NCI-H187 (cell line): Measurements from ENCODE around the gene TCP11.

Source experiments
- DNase-seq, 2 experiments: peaks; one replicate each; lab custom pipeline; 2025; lab: John Stamatoyannopoulos, UW

TCP11 gene

DNA sequence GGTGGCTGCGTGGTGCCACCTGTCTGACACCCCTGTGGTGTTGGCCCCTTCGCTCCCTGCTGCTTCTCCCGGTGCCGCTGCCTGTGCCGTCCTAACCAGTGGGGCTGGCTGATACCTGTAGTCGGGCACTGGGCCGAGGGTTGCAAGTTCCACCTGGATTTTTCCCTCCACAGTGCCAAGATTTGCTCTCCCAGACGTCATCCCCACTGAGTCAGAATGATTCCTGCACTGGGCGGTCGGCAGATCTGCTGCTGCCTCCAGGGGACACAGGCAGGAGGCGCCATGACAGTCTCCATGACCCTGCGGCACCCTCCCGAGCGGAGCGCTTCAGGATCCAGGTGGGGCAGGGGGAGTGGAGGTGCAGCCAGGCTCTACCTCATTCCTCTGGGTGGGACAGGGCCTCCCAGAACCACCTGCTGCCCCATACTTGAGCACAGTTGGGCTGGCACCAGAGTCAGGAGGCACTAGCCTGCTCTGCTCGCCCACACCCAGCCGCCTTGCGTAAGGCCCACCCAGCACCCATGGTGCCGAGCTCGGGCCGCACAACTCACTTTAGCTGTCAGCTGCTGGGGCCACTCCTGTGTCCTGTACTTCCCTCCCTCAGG lies 60.2 kb downstream of the TCP11 start:
- DNase-seq, result no peak

DNA sequence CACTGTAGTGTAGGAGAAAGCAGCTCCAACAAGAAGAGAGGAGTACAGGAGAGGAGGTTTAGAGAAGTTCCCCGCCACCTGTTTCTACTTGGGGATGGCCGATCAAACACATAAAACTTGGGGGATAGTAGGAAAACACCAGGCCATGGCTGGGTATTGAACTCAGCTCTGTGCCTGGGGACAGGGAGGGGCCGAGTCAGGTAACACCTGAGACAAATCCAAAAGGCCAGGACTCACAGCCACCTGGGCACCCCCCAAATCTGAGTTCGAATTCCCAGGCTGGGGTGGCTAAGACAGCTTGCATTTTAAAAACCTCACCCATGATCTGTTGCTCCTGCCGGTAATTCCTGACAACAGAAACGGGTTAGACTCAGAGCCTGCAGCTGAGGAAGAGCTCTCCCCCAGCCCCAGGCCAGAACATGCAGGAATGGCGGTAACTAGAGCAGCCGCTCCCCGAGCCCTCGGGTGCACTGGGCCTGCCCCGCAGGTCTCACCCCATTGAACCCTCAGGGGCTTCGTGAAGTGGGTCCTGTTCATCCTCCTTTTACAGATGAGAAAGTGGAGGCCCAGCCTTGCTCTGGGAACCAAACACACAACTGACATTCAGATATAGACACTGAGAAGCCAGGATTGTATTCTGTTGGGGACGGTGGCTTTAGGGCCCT lies 61.0 kb downstream of the TCP11 start:
- DNase-seq, result no peak

DNA sequence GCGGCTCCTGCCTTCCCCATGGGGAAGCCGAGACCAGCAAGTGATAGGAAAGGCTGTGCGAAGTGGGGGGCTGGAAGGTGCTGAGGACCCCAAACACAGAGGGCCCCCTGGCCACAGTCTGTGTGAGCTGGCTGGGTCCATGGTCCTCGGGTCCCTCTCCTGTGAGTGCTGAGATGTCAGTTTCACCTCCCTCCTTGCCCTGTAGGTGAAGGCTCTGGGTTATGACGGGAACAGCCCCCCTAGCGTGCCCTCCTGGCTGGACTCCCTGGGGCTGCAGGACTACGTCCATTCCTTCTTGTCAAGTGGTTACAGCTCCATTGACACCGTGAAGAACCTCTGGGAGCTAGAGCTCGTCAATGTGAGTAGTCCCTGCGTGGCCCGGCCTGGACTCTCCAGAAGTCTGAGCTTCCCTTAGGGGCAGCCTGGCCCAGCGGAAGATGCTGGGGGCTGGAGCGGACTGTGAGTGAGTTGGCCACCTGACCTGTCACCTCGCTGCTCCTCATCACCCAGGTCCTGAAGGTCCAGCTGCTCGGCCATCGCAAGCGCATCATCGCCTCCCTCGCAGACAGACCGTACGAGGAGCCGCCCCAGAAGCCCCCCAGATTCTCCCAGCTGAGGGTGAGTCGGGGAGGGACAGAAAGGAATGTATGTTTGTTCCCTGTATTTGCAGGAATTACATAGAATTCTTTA lies 61.7 kb downstream of the TCP11 start:
- no peak for DNase-seq

DNA sequence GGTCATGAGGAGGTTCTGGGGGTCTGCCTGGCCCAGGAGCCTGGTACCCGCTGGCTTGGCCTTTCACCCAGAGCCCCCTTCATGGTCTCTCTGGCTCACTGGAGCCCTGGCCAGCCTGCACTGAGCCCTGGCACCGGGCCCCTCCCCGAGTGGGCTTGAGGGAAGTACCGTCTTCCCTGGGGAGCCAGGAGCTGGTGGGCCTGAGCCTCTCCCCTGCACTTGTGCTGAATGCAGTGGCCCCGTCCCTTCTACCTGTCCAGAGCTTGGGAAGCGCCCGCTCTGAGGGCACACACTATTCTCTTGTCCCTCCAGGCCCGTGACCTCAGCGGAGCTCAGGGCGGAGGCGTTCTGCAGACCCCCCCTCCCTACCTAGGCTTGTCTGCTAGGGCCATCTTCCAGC lies 62.2 kb downstream of the TCP11 start:
- no peak for DNase-seq

DNA sequence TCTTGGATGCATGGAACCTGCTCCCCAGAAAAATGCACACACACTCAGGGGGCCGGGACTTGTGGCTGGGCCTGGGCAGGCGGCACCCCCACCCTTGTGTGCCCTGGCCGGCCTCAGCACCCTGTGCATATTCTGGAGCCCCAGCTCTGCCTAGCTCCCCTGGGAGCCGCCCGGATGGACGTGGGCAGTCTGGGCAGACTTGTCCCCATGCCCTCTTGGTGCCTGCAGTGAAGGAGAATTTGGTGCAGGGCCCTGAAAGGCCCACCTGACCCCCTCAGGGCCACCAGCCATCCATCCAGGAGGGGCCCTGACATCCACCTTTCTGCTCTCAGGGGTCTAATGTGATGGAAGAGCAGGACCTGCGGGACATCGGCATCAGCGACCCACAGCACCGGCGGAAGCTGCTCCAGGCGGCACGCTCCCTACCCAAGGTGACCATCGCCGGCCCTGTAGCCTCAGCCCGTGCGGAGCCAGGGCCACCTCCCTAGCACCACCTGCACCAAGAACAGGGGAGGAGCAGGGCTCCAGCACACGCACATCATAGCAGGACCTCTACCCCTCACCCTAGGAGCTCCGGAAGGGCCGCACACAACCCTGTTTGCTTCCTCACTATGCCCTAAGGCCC lies 62.8 kb downstream of the TCP11 start:
- no peak for DNase-seq

DNA sequence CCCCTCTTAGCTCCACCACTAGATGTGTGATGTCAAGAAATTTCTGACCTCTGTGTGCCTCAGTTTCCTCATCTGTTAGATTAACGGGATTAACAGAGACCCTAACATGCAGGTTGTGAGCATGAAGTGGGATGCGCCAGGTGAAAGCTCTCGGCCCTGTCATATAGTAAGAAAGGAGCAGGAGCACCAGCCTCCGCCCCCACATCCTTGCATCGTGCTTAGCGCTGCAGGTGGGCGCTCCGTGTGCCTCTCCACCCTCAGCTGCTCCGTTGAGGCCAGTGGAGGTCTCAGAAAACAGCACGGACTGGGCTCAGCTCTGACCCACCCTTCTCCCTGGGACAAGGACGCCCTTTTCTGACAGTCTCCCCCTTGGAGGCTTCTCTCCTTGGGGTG lies 63.4 kb downstream of the TCP11 start:
- DNase-seq, result no peak

DNA sequence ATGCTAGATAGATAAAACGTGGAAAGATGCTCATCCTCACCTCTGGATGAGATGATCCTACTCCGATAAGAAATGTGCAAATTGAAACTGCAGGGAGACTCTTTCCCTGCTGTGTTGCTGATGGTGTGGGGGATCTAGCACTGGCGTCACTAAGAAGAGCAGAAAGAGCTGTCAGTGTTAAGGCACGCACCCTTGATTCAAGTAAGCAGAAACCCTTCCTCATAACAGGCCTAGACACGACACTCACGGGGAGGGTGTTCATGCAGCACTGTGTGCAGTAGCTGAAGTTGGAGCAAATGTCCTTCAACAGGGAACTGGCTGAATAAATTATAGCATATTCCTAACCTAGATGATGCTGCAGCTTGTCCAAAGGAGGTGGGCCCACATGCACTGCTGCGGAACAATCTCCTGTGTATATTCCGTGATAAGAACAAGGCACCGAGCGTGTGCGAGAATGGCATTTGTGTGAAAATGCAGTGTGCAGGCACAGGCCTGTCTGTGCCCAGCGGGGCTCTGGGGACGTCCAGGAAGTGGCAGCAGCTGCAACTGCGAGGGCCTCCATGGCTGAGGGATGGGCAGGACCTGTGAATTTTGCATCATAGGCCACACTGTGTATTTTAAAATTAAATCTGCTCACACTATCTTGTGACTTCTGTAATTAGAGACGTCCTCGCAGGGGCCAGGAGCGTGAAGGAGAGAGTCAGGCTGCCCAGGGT lies 64.0 kb downstream of the TCP11 start:
- DNase-seq, result no peak

DNA sequence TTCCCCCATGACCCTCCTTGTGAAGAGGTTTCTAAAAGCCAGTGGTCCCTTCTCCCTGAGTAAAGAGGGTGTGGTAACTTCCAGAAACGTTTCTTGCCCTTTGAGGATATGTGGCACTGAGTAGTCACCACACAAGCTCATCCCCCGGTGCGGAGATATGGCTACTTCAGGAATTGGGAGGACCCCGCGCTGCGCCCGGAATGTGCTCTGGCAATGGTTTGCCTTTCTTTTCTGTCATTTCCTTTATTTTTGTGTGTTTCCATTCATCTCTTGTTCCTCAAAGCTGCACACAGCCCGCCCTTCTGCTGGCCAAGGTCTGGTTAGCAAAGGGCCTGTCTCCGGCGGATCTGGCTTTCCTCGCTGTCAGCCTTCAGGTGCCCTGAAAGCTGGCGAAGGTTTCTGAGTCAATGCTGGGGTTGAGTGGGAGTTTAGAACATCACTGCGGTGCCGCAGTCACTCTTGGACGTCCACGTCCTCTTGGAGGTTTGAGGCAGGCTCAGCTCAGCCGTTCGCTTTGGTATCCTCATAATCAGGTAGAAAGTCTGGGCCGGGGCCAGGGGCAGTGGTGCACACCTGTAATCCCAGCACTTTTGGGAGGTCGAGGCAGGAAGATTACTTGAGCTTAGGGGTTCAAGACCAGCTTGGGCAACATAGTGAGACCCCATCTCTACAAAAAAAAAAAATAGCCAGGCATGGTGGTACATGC lies 67.2 kb downstream of the TCP11 start:
- no peak for DNase-seq

DNA sequence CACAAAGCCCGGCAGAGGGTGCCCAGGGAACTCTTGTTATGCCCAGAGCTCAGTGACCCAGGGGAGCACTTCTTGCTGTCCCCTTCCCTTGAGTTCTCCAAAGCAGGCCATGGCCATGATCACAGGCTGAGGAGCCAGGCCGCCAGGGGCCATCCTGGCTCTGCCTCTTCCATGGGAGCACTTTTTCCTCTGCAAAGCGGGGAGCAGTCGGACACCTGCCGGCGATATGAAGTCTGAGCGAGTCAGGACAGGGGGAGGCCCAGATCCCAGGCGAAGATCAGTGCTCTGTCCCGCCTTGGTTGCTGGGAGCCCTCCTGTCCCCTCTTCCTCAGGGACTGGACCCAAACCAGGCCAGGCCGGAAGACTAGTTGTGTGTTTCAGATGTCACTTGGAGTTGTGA lies 67.9 kb downstream of the TCP11 start:
- no peak for DNase-seq

DNA sequence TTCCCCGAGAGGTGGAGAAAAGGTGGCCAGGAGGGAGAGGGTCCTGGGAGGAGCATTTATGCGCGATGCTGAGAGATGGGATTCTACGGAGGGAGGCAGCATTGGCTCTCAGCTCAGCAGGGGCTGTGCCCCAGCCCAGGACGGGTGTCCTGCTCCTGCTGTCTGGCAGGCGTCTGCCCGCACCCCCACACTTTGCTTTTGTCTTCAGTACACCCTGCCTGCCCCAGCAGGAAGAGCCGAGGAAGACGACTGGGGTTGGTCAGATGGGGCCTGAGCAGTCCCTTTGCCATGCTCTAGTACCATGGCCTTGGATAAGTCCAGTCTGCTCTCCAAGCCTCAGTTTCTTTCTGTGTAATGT lies 68.5 kb downstream of the TCP11 start:
- DNase-seq, result no peak

DNA sequence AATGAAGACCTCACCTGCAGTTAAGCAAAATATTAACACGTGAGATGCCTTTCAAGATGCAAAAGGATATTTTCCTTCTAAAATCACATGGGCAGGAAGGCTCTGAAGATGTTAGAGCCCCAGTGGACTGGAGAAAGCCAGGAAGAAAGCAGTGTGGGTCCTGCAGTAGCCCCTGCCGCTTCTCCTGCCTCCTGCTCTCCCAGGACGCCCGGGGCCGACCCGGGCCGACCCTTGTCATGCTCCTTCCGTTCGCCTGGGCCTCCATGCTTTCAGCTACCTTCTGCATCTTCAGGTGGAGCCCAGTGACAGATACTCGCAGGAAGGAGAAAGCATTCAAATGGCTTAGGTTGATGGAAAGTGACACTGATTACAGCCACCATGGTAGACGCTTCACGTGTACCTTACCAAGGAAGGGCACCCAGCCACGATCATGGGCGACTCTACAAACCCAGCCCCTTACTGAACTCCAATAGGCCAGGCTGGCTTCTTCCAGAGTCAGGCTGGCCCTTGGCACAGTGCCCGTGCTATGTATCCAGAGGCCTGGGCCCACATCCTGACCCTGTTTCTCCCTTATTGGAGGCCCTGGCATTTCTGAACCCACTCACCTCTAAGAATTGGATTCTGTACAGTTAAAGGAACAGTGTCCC lies 69.0 kb downstream of the TCP11 start:
- no peak for DNase-seq

DNA sequence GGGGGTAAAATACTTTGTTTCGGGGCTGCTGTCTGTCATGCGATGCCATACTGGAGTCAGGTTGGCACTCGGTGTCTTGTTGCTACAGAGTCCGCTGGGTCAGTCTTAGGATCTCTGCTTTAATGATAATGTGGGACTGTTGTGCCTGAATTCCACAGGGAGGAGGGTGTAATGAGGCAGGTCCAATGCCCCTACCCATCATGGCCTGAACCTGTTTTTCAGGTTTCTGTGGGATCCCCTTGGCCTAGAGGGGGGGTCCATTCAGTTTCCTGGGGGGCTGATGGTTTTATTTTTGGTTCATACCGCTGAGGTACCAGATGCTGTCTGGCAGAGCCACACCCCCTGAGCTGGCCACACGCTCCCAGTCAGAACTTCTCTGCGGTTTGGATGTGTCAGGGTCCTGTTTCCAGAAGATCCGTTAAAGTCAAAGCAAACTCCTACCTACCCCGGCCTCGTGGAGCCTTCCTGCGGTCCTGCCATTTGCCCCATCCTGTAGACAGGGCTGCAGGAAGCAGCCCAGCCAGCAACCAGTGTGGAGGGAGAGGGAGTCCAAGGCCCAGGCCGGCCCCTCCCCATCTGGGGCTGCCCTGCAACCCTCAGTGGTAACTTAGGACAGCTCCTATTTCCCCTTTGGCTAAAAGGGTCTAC lies 69.7 kb downstream of the TCP11 start:
- DNase-seq, result no peak

DNA sequence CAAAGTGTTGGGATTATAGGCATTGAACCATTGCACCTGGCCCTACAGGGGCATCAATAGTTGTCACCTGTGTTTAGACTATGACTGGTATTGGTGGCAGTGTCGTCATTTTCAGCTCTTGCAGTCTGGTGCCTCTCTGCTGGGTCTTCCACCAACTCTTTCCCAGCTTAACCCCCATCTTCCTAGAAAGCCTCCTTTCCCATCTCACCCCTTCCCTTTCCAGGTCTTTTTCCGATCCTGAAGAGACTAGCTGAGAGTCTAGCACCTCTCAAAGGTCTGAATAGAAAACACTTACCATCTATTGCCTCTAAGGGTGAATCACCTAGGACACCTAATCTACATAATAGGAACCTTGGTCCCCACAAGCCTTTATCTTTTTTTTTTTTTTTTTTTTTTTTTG lies 71.0 kb downstream of the TCP11 start:
- no peak for DNase-seq

DNA sequence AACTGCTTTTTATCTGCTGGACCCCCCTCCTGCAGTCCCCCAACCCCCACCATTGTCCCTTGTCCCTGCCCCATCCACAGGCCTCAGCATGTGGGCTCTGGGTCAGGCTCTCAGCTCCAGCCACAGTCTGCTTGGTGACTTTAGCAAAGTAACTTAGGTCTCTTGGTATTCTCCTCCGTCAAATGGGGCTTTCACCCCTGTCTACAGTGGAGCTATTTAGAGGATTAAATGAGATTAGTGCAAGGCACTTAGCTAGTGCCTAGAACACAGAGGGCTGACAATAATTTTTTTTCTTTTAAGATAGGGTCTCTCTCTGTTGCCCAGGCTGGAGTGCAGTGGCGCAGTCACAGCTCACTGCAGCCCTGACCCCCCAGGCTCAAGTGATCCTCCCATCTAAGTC lies 71.9 kb downstream of the TCP11 start:
- no peak for DNase-seq

DNA sequence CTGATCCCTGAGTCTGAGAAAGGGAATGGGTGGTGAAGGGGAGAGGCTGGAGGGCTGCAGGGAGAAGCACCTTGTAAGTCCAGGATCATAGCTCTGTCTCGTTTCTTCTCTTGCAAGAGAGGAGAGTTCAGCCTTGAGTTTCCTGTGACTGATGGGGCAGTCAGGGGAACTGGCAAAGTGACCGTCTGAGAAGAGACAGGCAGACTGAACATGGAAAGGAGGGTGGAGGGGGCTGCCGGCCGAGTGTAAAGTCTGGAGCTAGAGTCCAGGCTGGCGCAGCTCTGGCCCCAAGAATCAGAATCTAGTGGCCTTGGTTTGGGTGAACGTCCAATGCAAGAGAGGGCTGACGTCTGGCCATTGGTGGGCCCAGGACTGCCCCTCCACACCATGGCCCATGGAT lies 72.5 kb downstream of the TCP11 start:
- no peak for DNase-seq

DNA sequence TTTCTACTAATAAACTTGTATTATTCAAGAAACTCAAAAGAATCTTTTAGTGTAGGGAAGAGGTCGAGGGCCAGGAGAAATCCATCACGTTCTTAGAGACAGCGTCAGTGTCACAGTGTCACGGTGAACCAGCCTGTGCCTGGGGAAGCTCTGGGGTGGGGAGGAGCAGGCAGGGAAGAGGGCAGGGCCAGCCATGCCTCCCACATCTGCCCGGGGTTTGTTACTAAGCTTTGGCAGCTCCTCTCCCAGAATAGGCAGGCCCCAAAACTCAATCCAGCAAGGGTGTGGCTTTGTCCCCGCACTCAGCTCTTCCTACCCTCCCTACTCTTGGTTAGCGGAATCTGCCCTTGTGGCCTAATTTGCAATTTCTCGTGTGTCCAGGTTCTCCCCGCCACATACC lies 72.9 kb downstream of the TCP11 start:
- DNase-seq, result no peak
